Stimulated activated naive B cell treated with anti-CD40 and anti-IgM and Interleukin-4, amounts not matched to agents 10 μg/mL and 1 μg/mL and 100 μg/mL, for 72 hours (primary cell): ENCODE data around the gene SYN1.

Experiments used
- ATAC-seq, 2 donors: fragments of 150-1000 bp; cut with Tn5 transposase; replicated peaks; 2 replicates each; pipeline ENCODE4 v1.10.0; 2021; ENCODE audit warnings: moderate library complexity in 1 of 2
- DNase-seq: peaks from one replicate; pipeline ENCODE4 v3.0.0; 2021
- H3K27ac Mint-ChIP-seq: one replicate; pipeline ENCODE4 v1.8.0; 2022; ENCODE audit warnings: mild to moderate bottlenecking, mixed read lengths
- H3K27me3 Mint-ChIP-seq, 2 donors: one replicate each; pipeline ENCODE4 v1.8.0; 2022; ENCODE audit warnings: mixed read lengths in 2 of 2
- H3K36me3 Mint-ChIP-seq, 2 donors: one replicate each; pipeline ENCODE4 v1.8.0; 2022; ENCODE audit warnings: mixed read lengths in 2 of 2, mild to moderate bottlenecking in 1 of 2
- H3K4me1 Mint-ChIP-seq, 2 donors: one replicate each; pipeline ENCODE4 v1.8.0; 2022; ENCODE audit warnings: mixed read lengths in 2 of 2, mild to moderate bottlenecking in 1 of 2
- H3K4me3 Mint-ChIP-seq, 2 donors: one replicate each; pipeline ENCODE4 v1.8.0; 2022; ENCODE audit warnings: mild to moderate bottlenecking in 2 of 2, mixed read lengths in 2 of 2, moderate library complexity in 1 of 2
- H3K9me3 Mint-ChIP-seq, 2 donors: one replicate each; pipeline ENCODE4 v1.8.0; 2022; ENCODE audit warnings: mixed read lengths in 2 of 2, mild to moderate bottlenecking in 1 of 2

The SYN1 gene

GRCh38 chrX:47564438-47565085 is 55.1 kb downstream of the SYN1 start:
- H3K4me3 Mint-ChIP-seq = peak overlapping the region in 1 of 2 donors; percentile 5
- ATAC-seq (peak in 1 of 2 donors; percentile 5), DNase-seq (no peak)
- H3K36me3 Mint-ChIP-seq = peaks cover 25 to 43% of the 10 kb centered on the region in 2 donors
- peak overlapping the region; percentile 90 for H3K27ac Mint-ChIP-seq
- H3K4me1 Mint-ChIP-seq = peaks cover 35 to 41% of the 10 kb centered on the region in 2 donors
- no peaks in the 10 kb centered on the region for H3K27me3 Mint-ChIP-seq
- no peaks in the 10 kb centered on the region for H3K9me3 Mint-ChIP-seq

- Mint-ChIP-seq H3K4me1 (peaks cover 33 to 41% of the 10 kb centered on the region in 2 donors), H3K9me3 (no peaks in the 10 kb centered on the region), H3K27me3 (no peaks in the 10 kb centered on the region), H3K27ac (peak overlapping the region; percentile 5), H3K36me3 (peaks cover 20 to 37% of the 10 kb centered on the region in 2 donors), H3K4me3 (peak overlapping the region in 1 of 2 donors; percentile 5)
- ATAC-seq = no peak
- no peak for DNase-seq
These were observed 55.8 kb downstream of the SYN1 start for GRCh38 chrX:47563801-47564315.

GRCh38 chrX:47562615-47563243 is 56.9 kb downstream of the SYN1 start:
- Mint-ChIP-seq H3K27ac (peak overlapping the region; percentile 76), H3K9me3 (no peaks in the 10 kb centered on the region), H3K27me3 (no peaks in the 10 kb centered on the region), H3K4me1 (peaks cover 33 to 41% of the 10 kb centered on the region in 2 donors), H3K4me3 (peak overlapping the region; percentile 77 to 90), H3K36me3 (peaks cover 15 to 29% of the 10 kb centered on the region in 2 donors)
- ATAC-seq (no peak), DNase-seq (no peak)

- Mint-ChIP-seq H3K4me3 (peak overlapping the region; percentile 90 to 93), H3K9me3 (no peaks in the 10 kb centered on the region), H3K36me3 (peaks cover 10 to 24% of the 10 kb centered on the region in 2 donors), H3K27me3 (no peaks in the 10 kb centered on the region), H3K27ac (peak overlapping the region; percentile 99), H3K4me1 (peaks cover 28 to 38% of the 10 kb centered on the region in 2 donors)
- no peak for DNase-seq
- no peak for ATAC-seq
These were observed 58.0 kb downstream of the SYN1 start for GRCh38 chrX:47561659-47562151.

- no peaks in the 10 kb centered on the region for H3K9me3 Mint-ChIP-seq
- ATAC-seq = peak; percentile 88 to 91
- H3K4me1 Mint-ChIP-seq = peaks cover 25 to 38% of the 10 kb centered on the region in 2 donors
- peaks cover 6 to 18% of the 10 kb centered on the region in 2 donors for H3K36me3 Mint-ChIP-seq
- H3K27me3 Mint-ChIP-seq = no peaks in the 10 kb centered on the region
- DNase-seq = peak; percentile 96
- H3K27ac Mint-ChIP-seq = peak within 1 kb of the TSS; percentile 99
- H3K4me3 Mint-ChIP-seq = peak within 1 kb of the TSS; percentile 90 to 93
These were observed 58.6 kb downstream of the SYN1 start, which contains the start of gene ARAF for GRCh38 chrX:47560934-47561658. ARAF (plus strand) TSS chrX:47561205; CDS start chrX:47562968, 1,763 bp downstream.

- Mint-ChIP-seq H3K27me3 (no peaks in the 10 kb centered on the region), H3K9me3 (no peaks in the 10 kb centered on the region), H3K4me1 (peaks cover 24 to 42% of the 10 kb centered on the region in 2 donors), H3K36me3 (peaks cover 8 to 18% of the 10 kb centered on the region in 2 donors), H3K27ac (peak overlapping the region; percentile 99), H3K4me3 (peak overlapping the region; percentile 90 to 93)
- no peak for ATAC-seq
- no peak for DNase-seq
These were observed 59.3 kb downstream of the SYN1 start for GRCh38 chrX:47560179-47560933.

- Mint-ChIP-seq H3K27ac (no peak overlapping the region), H3K4me1 (peaks cover 18 to 32% of the 10 kb centered on the region in 2 donors), H3K27me3 (no peaks in the 10 kb centered on the region), H3K36me3 (peaks cover 2 to 9% of the 10 kb centered on the region in 2 donors), H3K4me3 (no peak overlapping the region), H3K9me3 (no peaks in the 10 kb centered on the region)
- ATAC-seq (no peak), DNase-seq (no peak)
These were observed 61.2 kb downstream of the SYN1 start for GRCh38 chrX:47558436-47558835.

GRCh38 chrX:47556045-47556623 is 63.5 kb downstream of the SYN1 start:
- Mint-ChIP-seq H3K27ac (peak overlapping the region; percentile 98), H3K36me3 (peaks cover 0 to 2% of the 10 kb centered on the region in 2 donors), H3K4me3 (peak overlapping the region; percentile 93), H3K4me1 (peaks cover 6 to 19% of the 10 kb centered on the region in 2 donors), H3K9me3 (no peaks in the 10 kb centered on the region), H3K27me3 (no peaks in the 10 kb centered on the region)
- peak; percentile 82 for DNase-seq
- ATAC-seq = peak; percentile 89 to 91

- Mint-ChIP-seq H3K27ac (no peak overlapping the region), H3K4me3 (no peak overlapping the region), H3K9me3 (no peaks in the 10 kb centered on the region), H3K36me3 (no peaks in the 10 kb centered on the region), H3K27me3 (no peaks in the 10 kb centered on the region), H3K4me1 (no peaks in the 10 kb centered on the region)
- DNase-seq (no peak), ATAC-seq (no peak)
These were observed 76.2 kb downstream of the SYN1 start for GRCh38 chrX:47543496-47543895.

- no peaks in the 10 kb centered on the region for H3K4me1 Mint-ChIP-seq
- no peaks in the 10 kb centered on the region for H3K27me3 Mint-ChIP-seq
- H3K36me3 Mint-ChIP-seq = no peaks in the 10 kb centered on the region
- no peak overlapping the region for H3K4me3 Mint-ChIP-seq
- no peak overlapping the region for H3K27ac Mint-ChIP-seq
- H3K9me3 Mint-ChIP-seq = no peaks in the 10 kb centered on the region
- ATAC-seq (peak; percentile 53 to 72), DNase-seq (no peak)
These were observed 78.7 kb downstream of the SYN1 start for GRCh38 chrX:47540754-47541538.

- no peaks in the 10 kb centered on the region for H3K9me3 Mint-ChIP-seq
- no peak overlapping the region for H3K27ac Mint-ChIP-seq
- no peaks in the 10 kb centered on the region for H3K27me3 Mint-ChIP-seq
- DNase-seq (no peak), ATAC-seq (no peak)
- no peaks in the 10 kb centered on the region for H3K36me3 Mint-ChIP-seq
- no peak overlapping the region for H3K4me3 Mint-ChIP-seq
- H3K4me1 Mint-ChIP-seq = no peaks in the 10 kb centered on the region
These were observed 79.8 kb downstream of the SYN1 start for GRCh38 chrX:47539860-47540259.

GRCh38 chrX:47530049-47530448 is 89.6 kb downstream of the SYN1 start:
- Mint-ChIP-seq H3K27ac (peak overlapping the region; percentile 42), H3K27me3 (no peaks in the 10 kb centered on the region), H3K4me1 (peaks cover 2 to 10% of the 10 kb centered on the region in 2 donors), H3K36me3 (no peaks in the 10 kb centered on the region), H3K4me3 (no peak overlapping the region), H3K9me3 (peaks cover 0 to 4% of the 10 kb centered on the region in 2 donors)
- ATAC-seq (peak; percentile 89 to 94), DNase-seq (peak; percentile 7)

GRCh38 chrX:47529548-47529947 is 90.1 kb downstream of the SYN1 start:
- H3K4me1 Mint-ChIP-seq = peaks cover 2 to 10% of the 10 kb centered on the region in 2 donors
- peak overlapping the region; percentile 42 for H3K27ac Mint-ChIP-seq
- no peak overlapping the region for H3K4me3 Mint-ChIP-seq
- H3K27me3 Mint-ChIP-seq = no peaks in the 10 kb centered on the region
- no peak for DNase-seq
- ATAC-seq = no peak
- H3K9me3 Mint-ChIP-seq = peaks cover 0 to 4% of the 10 kb centered on the region in 2 donors
- H3K36me3 Mint-ChIP-seq = no peaks in the 10 kb centered on the region
